CD4-positive, CD25-positive, alpha-beta regulatory T cell (primary cell): ENCODE data around the gene ZNF148. TPM values are rescaled to one million over a fixed set of nuclear protein-coding genes. Genes with fewer than 3 reads are reported as not detected.

Experiments
- ATAC-seq, 2 donors: fragments of 150-1000 bp; cut with Tn5 transposase; one replicate each; pipeline ENCODE4 v1.10.0; 2021; ENCODE audit warnings: low read depth in 2 of 2, moderate number of reproducible peaks in 2 of 2, moderate library complexity in 1 of 2
- DNase-seq, 3 donors: peaks; one replicate each; pipeline versions ENCODE4 v3.0.0 to v3.0.0-alpha.2; 2012 to 2022; ENCODE audit warnings: mixed read lengths in 1 of 3
- H3K27ac ChIP-seq: one replicate; pipeline ENCODE4 v1.7.0; 2013; ENCODE audit warnings: mild to moderate bottlenecking, low read length; ENCODE audit not compliant: insufficient read depth, poor library complexity, severe bottlenecking
- H3K27me3 ChIP-seq: one replicate; pipeline ENCODE4 v1.7.0; 2013; ENCODE audit warnings: low read length; ENCODE audit not compliant: control insufficient read depth, insufficient read depth
- H3K36me3 ChIP-seq: one replicate; pipeline ENCODE4 v1.7.0; 2013; ENCODE audit warnings: mild to moderate bottlenecking, low read length, moderate library complexity; ENCODE audit not compliant: control insufficient read depth, insufficient read depth
- H3K4me1 ChIP-seq: 2 replicates; pipeline ENCODE4 v1.7.0; 2013; ENCODE audit warnings: mild to moderate bottlenecking, low read length; ENCODE audit not compliant: insufficient read depth, control insufficient read depth, poor library complexity, severe bottlenecking
- H3K4me3 ChIP-seq: one replicate; pipeline ENCODE4 v1.7.0; 2013; ENCODE audit warnings: low read depth, mild to moderate bottlenecking, low read length, moderate library complexity
- H3K9me3 ChIP-seq, 2 experiments: 1 replicate in 1 of 2; 2 replicates in 1 of 2; pipeline ENCODE4 v1.7.0; 2013; ENCODE audit warnings: low read length in 2 of 2, mild to moderate bottlenecking in 1 of 2, moderate library complexity in 1 of 2; ENCODE audit not compliant: control insufficient read depth in 2 of 2
- H3K27ac Mint-ChIP-seq, 3 donors: one replicate each; pipeline ENCODE4 v1.8.0; 2020 to 2022; ENCODE audit warnings: mild to moderate bottlenecking in 3 of 3, mixed read lengths in 3 of 3, moderate library complexity in 2 of 3
- H3K27me3 Mint-ChIP-seq: one replicate; pipeline ENCODE4 v1.8.0; 2022; ENCODE audit warnings: mild to moderate bottlenecking, mixed read lengths
- H3K36me3 Mint-ChIP-seq: one replicate; pipeline ENCODE4 v1.8.0; 2020; ENCODE audit warnings: mixed read lengths
- H3K4me1 Mint-ChIP-seq, 4 donors: one replicate each; pipeline ENCODE4 v1.8.0; 2020 to 2022; ENCODE audit warnings: mixed read lengths in 4 of 4, mild to moderate bottlenecking in 1 of 4
- H3K4me3 Mint-ChIP-seq, 4 donors: one replicate each; pipeline ENCODE4 v1.8.0; 2020 to 2022; ENCODE audit warnings: mild to moderate bottlenecking in 4 of 4, mixed read lengths in 4 of 4, moderate library complexity in 3 of 4
- H3K9me3 Mint-ChIP-seq, 7 donors: one replicate each; pipeline ENCODE4 v1.8.0; 2020 to 2022; ENCODE audit warnings: mixed read lengths in 7 of 7, mild to moderate bottlenecking in 3 of 7, moderate library complexity in 2 of 7
- polyA plus RNA-seq, 4 donors: library from polyadenylated mRNA; unstranded; fragments of 300-500 nt; fragmentation: Illumina TruSeq; gene quantifications; one replicate each; pipeline ENCODE4 v1.2.3, GENCODE V29; 2021
- total RNA-seq: library from RNA; stranded (reverse); gene quantifications from one replicate; pipeline ENCODE4 v1.2.3, GENCODE V29; 2022

Gene ZNF148
- total and polyA plus RNA-seq, 5 donors from 2014 or later: 50.6 to 75.0 (median 63.8) TPM

- no peak overlapping the region for H3K4me3 ChIP-seq
- no peaks in the 10 kb centered on the region for H3K9me3 Mint-ChIP-seq
- no peaks in the 10 kb centered on the region for H3K36me3 Mint-ChIP-seq
- ATAC-seq (no peak), DNase-seq (no peak)
- H3K4me1 Mint-ChIP-seq: no peaks in the 10 kb centered on the region
- peaks cover 20% of the 10 kb centered on the region for H3K27me3 Mint-ChIP-seq
- H3K4me3 Mint-ChIP-seq: no peak overlapping the region
- H3K9me3 ChIP-seq: no peaks in the 10 kb centered on the region
- H3K27me3 ChIP-seq: no peaks in the 10 kb centered on the region
- no peaks in the 10 kb centered on the region for H3K4me1 ChIP-seq
- no peak overlapping the region for H3K27ac ChIP-seq
- no peaks in the 10 kb centered on the region for H3K36me3 ChIP-seq
- no peak overlapping the region for H3K27ac Mint-ChIP-seq
These were observed 180.1 kb downstream of the ZNF148 start for GRCh38 chr3:125194849-125195601.

GRCh38 chr3:125194061-125194848 is 180.9 kb downstream of the ZNF148 start:
- no peak for ATAC-seq
- no peaks in the 10 kb centered on the region for H3K4me1 ChIP-seq
- DNase-seq: no peak
- no peak overlapping the region for H3K27ac ChIP-seq
- Mint-ChIP-seq H3K36me3 (no peaks in the 10 kb centered on the region), H3K27me3 (peaks cover 14% of the 10 kb centered on the region), H3K9me3 (no peaks in the 10 kb centered on the region), H3K27ac (no peak overlapping the region), H3K4me1 (no peaks in the 10 kb centered on the region), H3K4me3 (no peak overlapping the region)
- no peak overlapping the region for H3K4me3 ChIP-seq
- no peaks in the 10 kb centered on the region for H3K27me3 ChIP-seq
- no peaks in the 10 kb centered on the region for H3K36me3 ChIP-seq
- H3K9me3 ChIP-seq: no peaks in the 10 kb centered on the region

GRCh38 chr3:125192190-125193035 is 182.7 kb downstream of the ZNF148 start:
- ATAC-seq (no peak), DNase-seq (no peak)
- H3K4me3 Mint-ChIP-seq: no peak overlapping the region
- H3K36me3 ChIP-seq: no peaks in the 10 kb centered on the region
- no peaks in the 10 kb centered on the region for H3K9me3 ChIP-seq
- no peaks in the 10 kb centered on the region for H3K27me3 ChIP-seq
- H3K4me3 ChIP-seq: no peak overlapping the region
- no peaks in the 10 kb centered on the region for H3K4me1 ChIP-seq
- H3K27ac ChIP-seq: no peak overlapping the region
- H3K4me1 Mint-ChIP-seq: no peaks in the 10 kb centered on the region
- no peaks in the 10 kb centered on the region for H3K9me3 Mint-ChIP-seq
- no peaks in the 10 kb centered on the region for H3K36me3 Mint-ChIP-seq
- peaks cover 14% of the 10 kb centered on the region for H3K27me3 Mint-ChIP-seq
- H3K27ac Mint-ChIP-seq: no peak overlapping the region

- Histone ChIP-seq H3K4me3 (no peak overlapping the region), H3K36me3 (no peaks in the 10 kb centered on the region), H3K27ac (no peak overlapping the region), H3K4me1 (no peaks in the 10 kb centered on the region), H3K9me3 (no peaks in the 10 kb centered on the region), H3K27me3 (no peaks in the 10 kb centered on the region)
- Mint-ChIP-seq H3K4me1 (no peaks in the 10 kb centered on the region), H3K27ac (no peak overlapping the region), H3K9me3 (no peaks in the 10 kb centered on the region), H3K27me3 (peaks cover 14% of the 10 kb centered on the region), H3K4me3 (no peak overlapping the region), H3K36me3 (no peaks in the 10 kb centered on the region)
- DNase-seq: no peak
- ATAC-seq: no peak
These were observed 183.4 kb downstream of the ZNF148 start for GRCh38 chr3:125191730-125192129.

- H3K36me3 ChIP-seq: no peaks in the 10 kb centered on the region
- no peaks in the 10 kb centered on the region for H3K4me1 ChIP-seq
- H3K36me3 Mint-ChIP-seq: no peaks in the 10 kb centered on the region
- H3K9me3 ChIP-seq: no peaks in the 10 kb centered on the region
- no peaks in the 10 kb centered on the region for H3K27me3 ChIP-seq
- H3K4me3 ChIP-seq: no peak overlapping the region
- H3K4me1 Mint-ChIP-seq: no peaks in the 10 kb centered on the region
- peaks cover 14% of the 10 kb centered on the region for H3K27me3 Mint-ChIP-seq
- no peak for DNase-seq
- H3K9me3 Mint-ChIP-seq: no peaks in the 10 kb centered on the region
- H3K27ac Mint-ChIP-seq: no peak overlapping the region
- H3K27ac ChIP-seq: no peak overlapping the region
- H3K4me3 Mint-ChIP-seq: no peak overlapping the region
- ATAC-seq: no peak
These were observed 183.9 kb downstream of the ZNF148 start for GRCh38 chr3:125191256-125191655.

- Histone ChIP-seq H3K9me3 (no peaks in the 10 kb centered on the region), H3K4me1 (no peaks in the 10 kb centered on the region), H3K27me3 (no peaks in the 10 kb centered on the region), H3K36me3 (no peaks in the 10 kb centered on the region), H3K4me3 (no peak overlapping the region), H3K27ac (no peak overlapping the region)
- DNase-seq (no peak), ATAC-seq (no peak)
- no peaks in the 10 kb centered on the region for H3K36me3 Mint-ChIP-seq
- H3K27me3 Mint-ChIP-seq: peaks cover 14% of the 10 kb centered on the region
- H3K27ac Mint-ChIP-seq: no peak overlapping the region
- no peak overlapping the region for H3K4me3 Mint-ChIP-seq
- no peaks in the 10 kb centered on the region for H3K4me1 Mint-ChIP-seq
- no peaks in the 10 kb centered on the region for H3K9me3 Mint-ChIP-seq
These were observed 184.3 kb downstream of the ZNF148 start for GRCh38 chr3:125190786-125191185.

- no peaks in the 10 kb centered on the region for H3K9me3 ChIP-seq
- no peak overlapping the region for H3K27ac Mint-ChIP-seq
- no peak overlapping the region for H3K4me3 ChIP-seq
- no peaks in the 10 kb centered on the region for H3K36me3 Mint-ChIP-seq
- DNase-seq: no peak
- H3K27me3 ChIP-seq: no peaks in the 10 kb centered on the region
- no peaks in the 10 kb centered on the region for H3K36me3 ChIP-seq
- no peaks in the 10 kb centered on the region for H3K4me1 Mint-ChIP-seq
- H3K9me3 Mint-ChIP-seq: no peaks in the 10 kb centered on the region
- ATAC-seq: no peak
- H3K27ac ChIP-seq: no peak overlapping the region
- no peak overlapping the region for H3K4me3 Mint-ChIP-seq
- H3K4me1 ChIP-seq: no peaks in the 10 kb centered on the region
- peaks cover 14% of the 10 kb centered on the region for H3K27me3 Mint-ChIP-seq
These were observed 185.6 kb downstream of the ZNF148 start for GRCh38 chr3:125189378-125190165.
